ENCODE results near the gene TEX12.

The TEX12 gene

GRCh38 chr11:112211536-112211935 is 44.4 kb downstream of the TEX12 start:
- DNase-seq (ENCODE audit: low spot score), result no peak

DNA sequence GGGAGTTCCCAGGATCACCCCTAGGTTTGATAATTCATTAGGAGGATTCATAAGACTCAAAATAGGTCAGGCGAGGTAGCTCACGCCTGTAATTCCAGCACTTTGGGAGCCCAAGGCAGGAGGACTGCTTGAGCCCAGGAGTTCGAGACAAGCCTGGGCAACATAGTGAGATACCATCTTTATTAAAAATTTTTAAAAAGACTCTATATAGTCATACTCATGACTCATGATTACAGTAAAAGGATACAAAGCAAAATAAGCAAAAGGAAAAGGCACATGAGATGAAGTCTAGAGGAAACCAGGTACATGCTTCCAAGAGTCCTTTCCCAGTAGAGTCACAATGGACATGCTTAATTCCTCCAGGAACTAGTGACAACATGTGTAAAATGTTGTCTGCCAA is 45.1 kb downstream of the TEX12 start:
- no peak for DNase-seq (ENCODE audit: low spot score)

DNA sequence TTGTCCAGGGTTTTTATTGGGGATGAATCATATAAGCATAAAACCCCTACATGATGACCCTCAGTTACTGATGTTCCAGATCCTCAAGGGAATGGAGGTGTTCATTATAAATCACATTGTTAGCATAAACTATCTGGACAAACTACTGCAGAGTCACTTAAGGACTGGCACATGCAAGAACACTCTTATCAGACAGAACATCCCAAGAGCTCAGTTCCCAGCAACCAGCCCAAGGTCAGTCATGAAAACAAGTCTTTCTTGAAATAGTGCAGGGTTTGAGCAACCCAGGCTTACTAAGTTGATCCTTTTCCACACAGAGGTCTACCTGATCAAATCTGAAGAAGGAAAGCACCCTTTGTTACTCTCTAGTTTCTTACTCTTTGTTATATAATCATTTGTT is 45.5 kb downstream of the TEX12 start:
- no peak for DNase-seq (ENCODE audit: low spot score)

- DNase-seq (ENCODE audit: low spot score), result peak; percentile 26
Measured at GRCh38 chr11:112213753-112214152, 46.6 kb downstream of the TEX12 start.

DNA sequence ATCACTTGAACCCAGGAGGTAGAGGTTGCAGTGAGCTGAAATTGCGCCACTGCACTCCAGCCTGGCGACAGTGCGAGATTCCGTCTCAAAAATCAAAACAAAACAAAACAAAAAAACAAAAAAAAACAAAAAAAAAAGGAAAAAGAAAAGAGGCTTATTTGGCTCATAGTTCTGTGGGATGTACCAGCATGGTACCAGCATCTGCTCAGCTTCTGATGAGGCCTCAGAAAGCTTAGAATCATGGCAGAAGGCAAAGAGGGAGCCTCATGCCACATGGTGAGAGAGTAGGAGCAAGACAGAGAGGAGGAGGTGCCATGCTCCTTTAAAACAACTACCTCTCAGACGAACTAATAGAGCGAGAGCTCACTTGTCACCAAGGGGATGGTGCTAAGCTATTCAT is 48.4 kb downstream of the TEX12 start:
- DNase-seq (ENCODE audit: low spot score), result no peak

DNA sequence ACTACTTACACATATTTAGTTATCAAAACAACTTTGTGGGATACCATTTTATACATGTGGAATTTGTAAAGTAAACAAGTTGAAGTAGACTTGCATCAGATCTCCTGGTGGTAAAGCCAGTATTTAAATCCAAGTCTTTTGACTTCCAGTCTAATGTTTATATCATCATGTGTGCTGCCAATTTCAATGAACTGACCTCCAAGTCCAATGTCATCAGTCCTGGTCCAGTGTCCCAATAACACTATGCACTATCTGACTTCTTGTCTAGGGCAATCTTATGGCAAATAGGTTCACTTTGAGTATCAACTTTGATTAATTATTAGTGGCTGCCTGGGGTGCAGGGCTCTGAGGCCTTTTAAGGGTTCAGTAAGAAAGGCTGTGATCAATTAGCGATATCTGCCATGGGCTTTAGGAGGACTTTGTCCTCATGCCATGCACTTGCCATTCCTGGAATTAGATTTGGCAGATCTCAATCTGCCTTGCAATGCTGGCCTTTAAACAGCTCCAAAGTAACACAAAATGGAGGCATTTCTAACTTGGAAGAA is 49.5 kb downstream of the TEX12 start:
- no peak for DNase-seq (ENCODE audit: low spot score)

- DNase-seq (ENCODE audit: low spot score), result peak; percentile 59
Measured at GRCh38 chr11:112219476-112220232, 52.5 kb downstream of the TEX12 start.

GRCh38 chr11:112221274-112221835 is 54.2 kb downstream of the TEX12 start:
- no peak for DNase-seq (ENCODE audit: low spot score)
